Hypothalamus (tissue), 51 donors: ENCODE data around the gene LIN54.
A peak's percentile ranks its signal among the peaks of the same experiment; 100 is the strongest.

ENCODE experiments used
- DNase-seq, 51 donors: peaks; one replicate each; lab custom pipeline; 2025; lab: John Stamatoyannopoulos, UW

LIN54 gene

DNA sequence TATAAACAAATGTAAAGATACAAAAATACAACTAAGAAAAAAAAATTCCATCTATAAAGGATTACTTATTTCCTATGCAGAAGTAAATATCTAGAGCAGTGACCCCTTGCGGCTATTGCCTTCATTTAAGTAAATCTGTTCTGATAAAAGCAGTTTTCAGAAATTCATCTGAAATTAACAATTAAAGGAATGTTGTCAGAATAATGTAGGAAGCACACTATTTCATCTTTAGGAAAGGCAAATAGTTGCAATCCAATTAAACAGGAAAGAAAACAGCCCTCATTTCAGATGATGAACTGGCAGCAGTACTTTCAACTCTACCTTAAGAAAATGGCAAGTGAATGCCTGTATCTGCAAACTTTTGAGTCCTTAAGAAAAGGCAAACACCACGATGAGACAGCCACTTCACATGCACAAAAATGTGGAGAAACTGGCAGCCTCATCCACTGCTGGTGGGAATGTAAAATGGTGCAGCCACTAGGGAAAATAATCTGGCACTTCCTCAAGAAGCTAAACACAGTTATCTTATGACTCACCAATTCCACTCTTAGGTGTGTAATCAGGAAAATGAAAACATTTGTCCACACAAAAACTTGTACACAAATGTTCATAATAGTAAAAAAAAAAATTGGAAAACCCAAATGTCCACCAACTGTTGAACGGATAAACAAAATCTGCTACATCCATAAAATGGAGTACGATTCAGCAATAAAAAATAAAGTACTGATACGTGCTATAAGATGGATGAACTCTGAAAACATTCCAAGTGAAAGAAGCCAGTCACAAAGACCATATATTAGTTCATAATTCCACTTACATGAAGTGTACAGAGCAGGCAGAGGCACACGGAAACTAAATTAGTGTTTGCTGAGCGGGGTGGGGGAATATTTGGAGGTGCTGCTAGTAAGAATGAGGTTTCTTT, 112.0 kb downstream of the LIN54 start:
- DNase-seq = no peak

DNA sequence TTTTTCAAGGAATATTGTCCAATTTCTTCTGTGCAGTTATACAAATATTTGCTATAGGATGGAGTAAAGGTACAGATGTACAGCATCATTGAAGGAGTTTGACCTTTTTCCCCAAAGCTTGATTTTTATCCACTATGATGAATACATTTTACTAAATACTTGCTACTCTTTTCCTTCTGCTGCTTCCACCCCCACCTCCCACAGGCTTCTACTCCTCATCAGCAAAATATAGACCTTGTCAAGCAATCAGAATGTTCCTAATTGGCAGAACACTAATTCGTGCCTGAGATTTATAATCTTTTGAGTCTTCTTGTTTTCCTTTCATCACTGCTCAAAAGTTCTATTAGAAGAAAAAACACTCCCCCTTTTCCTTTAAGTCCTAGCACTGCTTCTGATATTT, 113.9 kb downstream of the LIN54 start:
- no peak for DNase-seq

DNA sequence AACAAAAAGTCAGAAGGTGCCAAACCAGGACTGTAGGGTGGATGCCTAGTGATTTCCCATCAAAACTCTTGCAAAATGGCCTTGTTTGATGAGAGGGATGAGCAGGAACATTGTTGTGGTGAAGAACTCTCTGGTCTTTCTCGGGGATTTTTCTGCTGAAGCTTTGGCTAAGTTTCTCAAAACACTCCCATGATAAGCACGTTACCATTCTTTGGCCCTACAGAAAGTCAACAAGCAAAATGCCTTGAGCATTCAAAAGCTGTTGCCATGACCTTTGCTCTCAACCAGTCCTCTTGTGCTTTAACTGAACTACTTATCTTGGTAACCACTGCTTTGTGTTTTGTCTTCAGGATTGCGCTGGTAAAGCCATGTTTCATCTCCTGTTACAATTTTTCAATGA, 116.7 kb downstream of the LIN54 start:
- DNase-seq = no peak

DNA sequence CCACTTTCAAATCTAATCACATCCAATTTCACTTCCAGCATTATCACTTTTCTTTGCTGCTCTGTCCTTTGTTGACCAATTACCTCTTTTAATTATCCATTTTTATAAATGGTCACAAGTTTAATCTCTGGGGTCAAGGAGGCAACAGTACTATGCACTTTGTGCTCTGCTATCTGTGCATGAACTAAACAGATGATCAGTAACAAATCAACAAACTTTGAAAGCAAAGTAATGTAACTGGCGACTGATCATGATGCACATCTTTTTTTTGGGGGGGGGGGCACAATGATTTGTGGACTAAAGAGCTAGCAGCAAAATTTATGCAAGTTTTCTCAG, 118.2 kb downstream of the LIN54 start:
- DNase-seq = no peak

DNA sequence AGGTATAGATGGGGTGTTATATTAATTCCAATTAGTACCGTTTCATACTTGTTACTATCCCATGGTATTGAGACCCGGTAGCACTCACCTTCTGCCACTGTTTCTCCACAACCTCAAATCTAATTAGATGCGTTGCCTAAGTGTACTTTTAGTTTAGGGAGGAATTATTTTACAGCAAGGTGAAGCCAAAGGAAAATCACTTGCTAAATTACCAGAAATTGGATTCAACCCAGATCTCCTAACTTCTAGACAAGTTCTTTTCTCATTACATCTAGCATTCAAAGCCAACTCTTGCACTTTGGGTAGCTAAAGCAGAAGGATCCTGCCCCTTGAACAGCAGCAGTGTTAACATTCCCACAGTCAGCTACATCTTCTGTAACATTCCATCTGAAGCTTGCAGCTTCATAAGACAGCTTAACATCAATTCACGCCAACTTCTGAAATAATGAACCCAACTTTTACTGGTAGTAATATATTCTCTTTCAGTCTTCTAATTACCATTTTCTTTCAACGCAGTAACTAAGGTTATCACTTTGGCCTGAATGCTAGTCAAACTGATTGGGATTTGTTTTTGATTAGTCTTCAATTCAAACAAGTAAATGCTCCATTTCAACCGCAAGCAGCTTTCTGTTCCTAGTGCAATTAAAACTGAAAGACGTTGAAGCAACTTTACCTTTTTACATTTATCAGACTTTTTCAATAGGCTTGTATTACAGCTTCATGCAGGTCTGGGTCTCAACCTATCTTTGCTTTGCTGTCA, 118.7 kb downstream of the LIN54 start:
- DNase-seq = peak in 1 of 51 donors; percentile 32

DNA sequence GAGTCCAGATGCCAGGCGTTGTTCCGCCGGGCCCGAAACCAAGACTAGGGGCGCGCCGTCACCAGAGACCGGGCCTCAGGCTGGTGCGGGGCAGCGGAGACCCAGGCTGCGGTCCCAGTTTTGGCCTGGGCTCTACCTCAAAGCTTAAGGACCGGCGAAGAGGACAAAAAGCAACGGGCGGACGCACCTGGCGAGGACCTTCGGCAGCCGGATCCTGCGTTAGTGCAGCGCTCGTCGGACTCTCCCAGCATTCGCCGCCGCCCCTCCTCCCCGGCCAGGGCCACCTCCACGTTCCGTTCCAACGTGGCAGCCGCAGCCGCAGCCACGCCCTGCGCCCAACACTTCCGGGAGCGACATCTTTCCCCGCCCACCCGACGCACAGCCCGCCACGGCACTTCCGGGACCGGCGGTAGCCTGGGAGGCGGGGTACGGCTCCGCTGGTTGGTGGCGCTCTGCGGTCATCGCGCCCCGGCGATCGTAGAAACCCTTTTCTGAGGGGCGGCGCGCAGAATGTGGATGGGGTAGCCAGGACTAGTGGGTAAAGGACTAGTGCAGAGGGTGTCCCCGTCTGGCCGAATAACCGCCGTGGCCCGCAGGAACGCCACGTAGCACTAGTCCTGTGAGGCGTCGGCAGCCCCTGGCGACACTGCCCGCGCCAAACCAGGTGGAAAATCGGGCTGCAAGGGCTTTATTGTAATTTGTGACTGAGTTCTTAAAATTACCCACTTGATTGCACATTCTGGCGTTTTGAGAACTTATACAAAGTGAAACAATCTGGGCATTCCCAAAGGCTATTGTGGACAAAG, 119.5 kb downstream of the LIN54 start, which contains the start of gene SEC31A:
Gene SEC31A, minus strand, starts transcription at position 253 of the 806 bp plus-strand sequence. CDS start 9,217 bp downstream, outside the sequence.
- peak; percentile 45 to 96 (median 91) for DNase-seq

DNA sequence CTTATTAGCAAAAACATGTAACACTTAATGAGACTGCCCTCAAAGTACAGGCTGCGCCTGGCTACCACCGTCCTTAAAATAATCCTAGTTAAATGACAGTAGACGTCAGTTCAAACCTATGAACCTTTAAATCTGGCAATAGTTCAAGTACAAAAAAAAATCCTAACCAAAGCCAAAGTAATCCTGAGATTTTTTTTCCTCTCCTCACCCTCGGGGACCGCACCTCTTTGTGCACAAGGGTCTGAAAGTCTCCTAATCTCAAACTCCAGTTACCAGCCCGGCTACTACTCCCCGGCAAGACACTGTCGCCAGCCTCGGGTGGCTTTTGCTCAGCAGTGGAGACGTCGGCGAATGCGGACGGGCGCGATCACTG, 120.1 kb downstream of the LIN54 start:
- no peak for DNase-seq

DNA sequence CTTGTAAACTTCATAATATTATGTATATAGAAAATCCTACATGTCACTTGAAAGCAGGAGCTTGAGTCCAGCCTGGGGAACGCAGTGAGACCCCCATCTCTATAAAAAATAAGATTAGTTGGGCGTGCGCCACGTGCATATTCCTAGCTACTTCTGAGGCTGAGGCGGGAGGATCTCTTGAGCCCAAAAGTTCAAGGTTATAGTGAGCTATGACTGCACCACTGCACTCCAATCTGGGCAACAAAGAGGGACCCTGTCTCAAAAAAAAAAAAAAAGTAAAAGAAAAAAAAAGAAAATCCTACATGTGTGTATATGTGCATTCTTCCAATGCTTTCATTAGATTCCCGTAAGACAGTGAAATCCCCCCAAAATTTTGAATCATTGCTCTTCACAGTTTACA, 121.3 kb downstream of the LIN54 start:
- DNase-seq = no peak

DNA sequence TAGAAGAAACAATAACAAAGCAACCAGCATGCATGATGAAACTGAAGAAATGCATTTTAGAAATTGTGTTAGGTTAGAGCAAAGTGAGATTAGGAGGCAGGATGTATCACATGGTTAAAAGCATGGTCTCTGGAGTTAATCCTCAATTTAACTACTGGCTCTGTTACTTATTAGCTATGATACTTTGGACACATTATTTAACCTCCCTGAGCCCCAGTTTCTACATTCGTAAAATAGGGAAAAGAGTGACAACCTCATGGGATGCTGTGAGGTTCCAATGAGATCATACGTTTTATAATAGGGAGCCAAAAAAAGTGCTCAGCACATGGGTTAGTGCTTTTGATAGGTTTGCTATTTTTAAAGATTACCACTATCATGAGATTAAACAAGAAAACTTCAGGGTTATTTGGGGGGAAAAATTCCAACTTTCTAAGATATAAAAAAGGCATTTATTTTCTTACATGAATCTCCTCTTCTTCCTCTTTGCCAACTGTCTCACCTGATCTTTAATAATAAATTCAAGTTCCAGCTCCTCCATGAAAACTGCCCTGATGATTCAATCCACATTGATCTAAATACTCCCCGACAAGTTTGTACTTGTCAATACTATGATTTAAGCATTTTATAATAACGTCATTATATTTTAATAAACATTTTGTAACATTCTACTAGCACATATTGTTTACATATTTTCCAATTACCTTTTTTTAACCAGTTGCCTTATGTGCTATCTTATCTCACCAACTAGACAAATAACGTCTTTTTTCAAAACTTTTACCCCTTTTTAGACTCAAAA, 124.3 kb downstream of the LIN54 start:
- DNase-seq = no peak

DNA sequence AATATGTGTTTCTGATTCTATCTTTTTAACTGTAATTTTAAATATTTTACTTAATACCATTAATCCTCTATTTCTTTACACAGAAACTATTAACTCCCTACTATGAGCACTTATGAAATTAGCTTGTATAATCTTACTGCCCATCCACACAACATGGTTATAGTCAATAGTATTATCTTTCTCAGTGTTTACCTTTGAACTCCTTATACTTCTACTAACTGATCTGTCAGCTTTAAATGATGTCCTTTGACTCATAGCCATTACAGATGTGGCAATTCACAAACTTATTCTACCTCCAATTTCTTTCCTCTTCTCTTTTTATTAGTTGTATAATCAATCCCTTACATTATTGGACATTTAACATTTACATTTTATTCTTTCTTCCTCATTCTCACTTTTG, 125.2 kb downstream of the LIN54 start:
- no peak for DNase-seq
